NCI-H774 (cell line): Measurements from ENCODE around the gene GTF3C1.

ENCODE experiments used
- DNase-seq: peaks from one replicate; lab custom pipeline; 2025; lab: John Stamatoyannopoulos, UW

GTF3C1 gene

GRCh38 chr16:27518226-27518625 lies 31.5 kb downstream of the GTF3C1 start:
- DNase-seq = no peak

- no peak for DNase-seq
Observed at GRCh38 chr16:27517664-27518063, 32.0 kb downstream of the GTF3C1 start.

DNA sequence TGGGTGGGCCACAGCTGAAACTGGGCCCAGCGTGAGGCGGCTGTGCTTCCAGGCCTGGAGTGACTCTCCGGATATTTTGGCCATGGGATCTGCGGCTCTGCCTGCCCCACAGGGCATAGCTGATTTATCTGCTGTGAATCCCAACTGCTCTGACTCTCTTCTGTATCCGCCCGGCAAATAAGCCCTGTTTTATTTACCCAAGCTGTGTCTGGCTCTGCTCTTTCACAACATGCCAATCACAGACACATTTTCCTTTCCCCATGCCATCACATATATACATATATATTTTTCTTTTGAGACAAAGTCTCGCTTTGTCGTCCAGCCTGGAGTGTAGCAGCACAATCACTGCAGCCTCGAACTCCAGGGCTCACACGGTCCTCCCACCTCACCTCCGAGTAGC lies 33.3 kb downstream of the GTF3C1 start:
- no peak for DNase-seq

DNA sequence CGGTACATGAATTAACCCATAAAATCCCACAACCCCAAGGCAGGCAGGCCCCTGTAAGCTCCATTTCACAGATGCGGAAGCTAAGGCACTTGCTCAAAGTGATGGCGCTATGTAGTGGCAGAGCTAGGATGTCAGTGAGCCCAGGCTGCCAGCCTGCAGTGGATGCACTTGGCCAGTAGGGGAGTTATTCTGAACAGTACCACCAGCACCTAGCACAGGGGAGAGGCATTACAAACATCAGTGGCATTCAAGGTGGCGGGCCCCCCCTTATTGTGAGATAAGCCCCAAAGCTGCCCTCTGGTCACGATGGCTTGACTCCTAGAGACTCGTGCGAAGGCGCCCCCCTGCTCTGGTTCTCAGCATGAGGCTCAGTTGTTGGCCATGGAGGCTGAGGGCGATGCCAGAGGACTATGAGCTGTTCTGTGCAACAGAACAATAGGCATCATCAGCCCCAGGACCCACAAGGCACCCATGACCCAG lies 33.8 kb downstream of the GTF3C1 start:
- no peak for DNase-seq

DNA sequence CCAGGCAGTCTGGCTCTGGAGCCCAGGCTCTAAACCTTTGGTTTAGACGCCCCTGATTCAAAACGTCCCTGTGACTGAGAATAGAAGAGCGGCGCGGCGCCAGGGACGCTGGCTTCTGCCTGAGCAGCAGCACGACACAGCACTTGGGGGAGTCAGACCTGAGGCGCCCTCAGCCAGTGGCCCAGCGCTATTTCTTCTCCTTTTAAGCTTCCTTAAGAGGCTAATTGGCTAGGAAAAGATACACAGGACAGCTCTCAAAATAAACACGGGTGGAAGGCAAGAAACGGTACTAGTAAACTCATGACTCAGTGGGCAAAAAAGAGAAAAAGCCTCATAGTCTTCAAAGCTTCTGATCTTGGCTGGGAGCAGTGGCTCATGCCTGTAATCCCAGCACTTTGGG lies 34.9 kb downstream of the GTF3C1 start:
- no peak for DNase-seq

DNA sequence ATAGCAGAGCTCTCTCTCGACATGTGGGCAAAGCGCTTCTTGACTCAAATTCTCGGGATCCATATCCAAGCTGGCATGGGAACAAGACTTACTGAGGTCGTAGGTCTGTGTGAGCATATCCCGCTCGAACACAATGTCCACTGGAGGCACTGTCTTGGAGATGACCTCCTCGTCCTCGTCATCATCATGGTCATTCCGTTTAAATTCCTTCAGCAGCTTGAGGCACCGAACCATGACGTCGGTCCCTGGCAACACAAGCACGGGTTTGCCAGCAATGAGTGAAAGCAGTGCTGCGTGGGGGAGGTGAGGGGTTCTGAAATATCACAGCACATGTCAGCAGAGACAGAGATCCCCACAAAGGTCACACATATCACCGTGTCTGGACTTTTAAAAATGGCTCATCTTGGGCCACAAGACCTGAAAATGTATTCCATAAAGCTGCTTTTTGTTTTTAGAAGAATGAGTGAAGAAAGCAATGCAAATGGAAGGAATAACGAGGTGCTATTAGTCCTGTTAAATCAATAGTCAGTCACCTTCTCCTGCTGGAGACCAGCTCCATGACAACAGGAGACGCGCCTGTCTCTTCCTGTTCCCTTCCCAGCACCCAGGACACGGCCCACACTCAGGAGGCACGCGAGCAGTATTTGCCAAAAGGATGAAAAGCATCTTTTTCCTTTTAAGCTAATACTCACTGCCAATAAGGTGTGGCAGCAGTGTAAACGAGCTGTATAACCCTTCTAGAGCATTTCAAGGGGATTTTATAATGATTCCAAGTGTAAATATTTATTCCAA lies 37.9 kb downstream of the GTF3C1 start:
- DNase-seq = no peak

DNA sequence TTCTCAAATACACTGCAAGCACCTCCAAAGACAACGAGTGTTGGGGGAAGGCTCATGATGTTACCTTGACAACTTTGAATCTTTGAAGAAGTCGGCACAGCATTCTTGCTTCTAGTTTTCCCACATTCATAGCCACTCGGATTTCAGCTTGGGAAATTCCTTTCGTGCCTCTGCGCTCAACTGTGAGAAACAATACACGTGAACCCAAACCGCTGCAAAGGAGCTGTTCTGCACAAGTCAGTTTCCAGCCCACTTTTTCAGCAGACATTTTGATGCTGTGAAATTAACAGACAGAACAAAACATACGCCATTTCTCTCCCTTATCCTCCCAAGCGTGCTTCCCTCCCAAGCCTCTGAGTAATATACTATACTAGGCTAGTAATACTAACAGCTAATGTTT lies 41.2 kb downstream of the GTF3C1 start:
- DNase-seq = no peak

- DNase-seq = no peak
Observed at GRCh38 chr16:27506771-27507170, 42.9 kb downstream of the GTF3C1 start.

- DNase-seq = no peak
Observed at GRCh38 chr16:27505297-27506236, 44.1 kb downstream of the GTF3C1 start.

- DNase-seq = no peak
Observed at GRCh38 chr16:27503662-27504061, 46.1 kb downstream of the GTF3C1 start.

GRCh38 chr16:27500801-27501200 lies 48.9 kb downstream of the GTF3C1 start:
- DNase-seq = no peak

GRCh38 chr16:27499659-27500055 lies 50.1 kb downstream of the GTF3C1 start:
- DNase-seq = no peak

DNA sequence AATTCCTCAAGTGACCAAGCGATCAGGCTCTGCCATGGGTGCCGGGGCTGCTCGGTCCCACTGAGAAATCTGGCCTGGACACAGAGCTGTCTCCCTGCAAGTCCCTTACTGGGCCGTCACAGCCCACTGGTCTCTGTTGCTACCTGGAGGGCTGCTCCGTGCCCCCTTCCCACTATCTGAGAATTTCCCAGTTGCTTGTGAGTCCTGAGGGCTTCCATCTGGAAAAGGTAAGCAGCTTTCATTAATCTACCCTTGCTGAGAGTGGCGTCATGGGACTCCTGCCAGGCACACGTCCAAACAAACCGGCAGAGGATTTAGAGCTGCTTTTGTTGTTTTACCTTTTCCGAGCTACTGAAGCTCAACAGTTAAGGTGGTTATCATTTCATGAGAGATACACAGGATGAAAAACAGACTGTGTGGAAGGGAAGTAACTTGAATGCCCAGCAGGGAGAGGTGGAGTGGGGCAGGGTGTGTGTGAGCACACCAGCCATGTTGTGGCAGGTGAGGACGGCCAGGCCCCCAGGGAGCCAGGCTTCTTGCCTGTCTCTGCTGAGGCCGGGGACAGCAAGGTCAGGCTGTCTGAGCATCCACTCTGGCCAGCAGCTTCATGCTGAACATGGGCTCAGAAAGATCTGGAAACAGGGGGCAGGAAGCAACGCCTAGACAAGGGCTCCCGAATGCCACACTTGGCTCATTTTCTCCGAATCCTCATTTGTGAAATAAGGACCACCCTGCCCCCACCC lies 50.6 kb downstream of the GTF3C1 start:
- no peak for DNase-seq

GRCh38 chr16:27498031-27498825 lies 51.5 kb downstream of the GTF3C1 start:
- no peak for DNase-seq

- no peak for DNase-seq
Observed at GRCh38 chr16:27495191-27495590, 54.5 kb downstream of the GTF3C1 start.

DNA sequence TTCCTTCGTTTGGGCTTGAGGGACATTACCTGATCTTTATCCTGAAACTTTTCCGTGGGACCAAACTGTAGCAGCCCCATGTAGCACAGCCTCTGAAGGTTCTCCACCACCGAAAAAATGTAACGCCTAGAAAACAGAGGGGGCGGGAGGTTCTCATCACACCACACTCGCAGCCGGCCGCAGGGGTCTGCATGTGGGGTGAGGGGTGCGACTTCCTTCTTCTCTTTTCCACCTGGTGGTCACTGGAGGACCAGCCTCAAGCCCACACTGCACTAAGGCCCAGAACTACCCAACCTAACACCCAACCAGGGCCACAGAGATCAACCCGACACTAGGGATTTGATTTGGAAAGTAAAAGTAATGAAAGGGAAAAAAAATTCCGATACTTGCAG lies 57.1 kb downstream of the GTF3C1 start:
- DNase-seq = no peak

DNA sequence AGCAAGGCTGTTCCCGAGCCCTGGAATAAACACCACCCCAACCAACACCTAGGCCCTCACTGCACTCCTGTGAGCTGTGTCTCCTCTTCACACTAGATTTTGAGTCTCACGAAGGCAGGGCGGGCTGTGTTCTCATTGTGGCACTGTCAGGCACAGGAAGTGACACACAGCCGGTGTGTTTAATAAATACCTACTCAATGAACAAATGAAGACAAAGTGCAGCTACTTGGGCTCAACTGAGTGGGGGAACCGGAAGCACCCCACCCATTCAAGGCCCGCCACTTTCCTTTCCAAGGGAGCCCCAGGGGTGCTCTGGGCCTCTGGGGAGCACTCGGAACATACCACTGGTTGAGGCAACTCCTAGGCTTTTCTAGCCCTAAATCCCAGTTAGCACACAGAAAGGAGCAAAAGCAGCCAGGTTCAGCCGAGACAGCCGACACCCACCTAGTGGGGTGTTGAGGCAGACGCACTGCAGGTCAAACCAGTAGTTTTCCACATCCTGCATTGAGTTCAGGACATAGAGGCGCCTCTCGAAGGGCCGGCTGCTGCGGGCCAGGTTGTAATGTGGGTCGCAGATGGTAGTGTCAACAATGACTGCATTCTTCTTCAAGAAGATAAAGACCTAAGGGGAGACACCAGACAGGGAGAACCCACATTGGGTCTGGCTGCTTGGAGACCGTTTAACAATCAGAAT lies 57.7 kb downstream of the GTF3C1 start:
- no peak for DNase-seq

DNA sequence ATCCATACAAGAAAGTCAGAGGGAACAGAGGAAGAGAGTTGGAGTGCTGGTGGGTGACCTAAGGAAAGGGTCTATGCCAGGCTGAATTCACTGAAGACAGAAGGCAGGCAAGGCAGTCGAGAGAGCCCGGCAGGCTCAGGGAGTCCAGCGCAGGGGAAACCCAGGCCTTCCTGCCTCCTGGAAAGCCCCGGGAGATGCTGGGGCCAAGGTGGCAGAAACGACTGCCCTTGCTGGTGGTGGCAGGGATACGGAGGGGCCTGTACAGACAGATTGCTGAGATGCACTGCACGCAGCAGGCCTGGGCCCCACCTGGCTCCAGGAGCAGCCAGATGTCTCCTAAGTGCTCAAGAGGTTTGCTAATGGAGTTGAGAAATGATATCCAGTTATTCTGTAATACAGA lies 59.8 kb downstream of the GTF3C1 start:
- DNase-seq = no peak

GRCh38 chr16:27489421-27489820 lies 60.3 kb downstream of the GTF3C1 start:
- no peak for DNase-seq

GRCh38 chr16:27486760-27487159 lies 63.0 kb downstream of the GTF3C1 start:
- DNase-seq = no peak

GRCh38 chr16:27486344-27486743 lies 63.4 kb downstream of the GTF3C1 start:
- DNase-seq = no peak
